ENCODE measurements around the gene KRT84. TPM values are rescaled to one million over a fixed set of nuclear protein-coding genes. Genes with fewer than 3 reads are reported as not detected.

Gene KRT84
- total and polyA plus RNA-seq, 4 donors = not detected

DNA sequence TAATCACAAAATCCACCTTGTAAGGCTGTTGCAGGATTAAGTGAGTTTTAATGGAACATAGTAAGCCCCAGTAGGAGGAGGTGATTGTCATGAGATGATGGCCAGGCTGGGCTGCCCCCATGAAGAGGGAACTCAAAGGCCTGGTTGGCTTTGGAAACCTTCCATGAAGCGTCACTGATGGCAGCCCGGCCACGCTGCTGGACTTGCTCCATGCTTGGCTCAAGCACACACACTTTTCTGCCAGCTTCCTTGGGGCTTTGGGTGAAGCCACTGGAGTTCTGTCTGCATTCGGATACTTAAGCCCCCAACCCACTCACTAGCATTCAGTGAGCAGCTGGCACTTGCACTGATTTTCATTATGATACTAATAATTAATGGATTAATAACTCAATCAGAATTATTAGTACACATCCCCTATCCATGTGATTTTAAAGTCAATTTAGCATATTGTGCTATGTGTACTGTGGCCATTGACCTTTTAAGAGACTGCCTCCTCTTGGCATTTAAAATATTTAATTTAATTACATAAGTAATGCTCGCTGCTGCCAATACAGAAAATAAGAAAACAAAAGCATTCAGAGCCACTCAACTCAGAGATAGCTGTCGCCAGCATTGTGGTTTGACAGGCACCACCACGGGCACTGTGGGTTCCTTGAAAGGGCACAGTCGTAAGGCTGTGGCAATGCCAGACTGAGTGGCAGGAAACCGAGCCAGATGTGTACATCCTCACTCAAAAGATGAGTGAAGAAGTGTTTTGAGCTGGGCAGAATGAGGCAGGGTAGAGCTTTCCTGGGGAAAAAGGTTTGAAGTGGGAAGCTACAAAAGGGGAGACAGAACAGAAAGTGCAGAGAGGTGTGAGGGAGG is 34.0 kb downstream of the KRT84 start:
- no peak for ATAC-seq (ENCODE audit: insufficient read depth, low FRiP score)
- H3K9ac ChIP-seq (ENCODE audit: insufficient read depth in 1 of 2, low read length in 2 of 2) = no peak overlapping the region
- no peaks in the 10 kb centered on the region for H3K36me3 ChIP-seq (ENCODE audit: control insufficient read depth in 4 of 4, insufficient read depth in 4 of 4, low read length in 4 of 4)
- H3K27me3 ChIP-seq (ENCODE audit: control insufficient read depth in 3 of 3, insufficient read depth in 3 of 3, low read length in 2 of 3) = peaks cover 0 to 2% (median 0%) of the 10 kb centered on the region in 3 donors
- no peak overlapping the region for H3K27ac ChIP-seq (ENCODE audit: low read depth in 1 of 2, low read length in 1 of 2)
- peaks cover 0 to 2% (median 0%) of the 10 kb centered on the region in 4 donors for H3K9me3 ChIP-seq (ENCODE audit: control insufficient read depth in 4 of 4, insufficient read depth in 3 of 4, low read length in 3 of 4)
- no peak for DNase-seq
- WGBS, 2 donors = 34 to 43% methylated on average over 9 of the region's 9 CpGs
- no peak overlapping the region for H3K4me3 ChIP-seq
- no peak for TF ChIP-seq CTCF (IDR thresholded peaks at IDR 0.05; ENCODE audit: control extremely low read depth, extremely low read depth)
- peaks cover 0 to 13% (median 0%) of the 10 kb centered on the region in 5 donors for H3K4me1 ChIP-seq (ENCODE audit: control insufficient read depth in 5 of 5, insufficient read depth in 5 of 5, low read length in 5 of 5)

DNA sequence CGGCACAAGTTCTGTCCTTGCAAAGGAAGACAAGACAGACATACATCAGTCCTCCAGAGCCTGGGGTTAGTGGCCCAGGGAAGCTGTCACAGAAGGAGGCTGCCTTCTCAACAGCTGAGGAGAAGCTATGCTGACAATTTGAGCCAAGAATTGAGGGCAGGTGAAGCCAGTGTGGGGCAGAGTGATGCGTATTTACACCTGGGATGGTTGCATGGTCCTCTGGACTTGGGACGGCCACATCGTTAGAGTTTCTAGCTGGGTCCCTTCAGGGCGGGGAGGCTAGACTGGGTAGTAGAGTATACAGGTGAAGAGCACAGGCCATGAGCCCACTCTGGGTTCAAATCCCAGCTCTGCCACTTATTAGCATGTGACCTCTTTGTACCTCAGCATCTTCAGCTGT is 34.7 kb downstream of the KRT84 start:
- no peak for ATAC-seq (ENCODE audit: insufficient read depth, low FRiP score)
- H3K27ac ChIP-seq (ENCODE audit: low read depth in 1 of 2, low read length in 1 of 2) = no peak overlapping the region
- no peak for TF ChIP-seq CTCF (IDR thresholded peaks at IDR 0.05; ENCODE audit: control extremely low read depth, extremely low read depth)

DNA sequence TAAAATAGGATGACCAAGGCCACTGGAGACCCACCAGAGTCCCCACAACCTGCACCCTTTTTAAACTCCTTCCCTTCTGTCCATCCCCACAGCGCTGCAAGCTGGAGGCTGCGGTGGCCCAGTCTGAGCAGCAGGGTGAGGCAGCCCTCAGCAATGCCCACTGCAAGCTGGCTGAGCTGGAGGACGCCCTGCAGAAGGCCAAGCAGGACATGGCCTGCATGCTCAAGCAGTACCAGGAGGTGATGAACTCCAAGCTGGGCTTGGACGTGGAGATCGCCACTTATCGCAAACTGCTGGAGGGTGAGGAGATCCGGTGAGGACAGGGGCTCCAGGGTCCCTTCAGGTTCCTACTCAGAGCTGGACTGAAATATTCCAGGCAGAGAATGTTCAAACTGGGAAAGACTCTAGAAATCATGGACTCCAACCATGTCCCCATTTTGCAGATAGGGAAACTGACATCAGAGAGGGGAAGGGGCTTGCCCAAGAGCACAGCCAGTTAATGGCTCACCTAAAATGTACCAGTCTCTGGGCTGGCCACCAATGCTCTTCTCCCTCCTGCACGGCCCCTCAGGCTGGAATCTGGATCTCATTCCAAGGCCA is 35.3 kb downstream of the KRT84 start:
- no peaks in the 10 kb centered on the region for H3K36me3 ChIP-seq (ENCODE audit: control insufficient read depth in 4 of 4, insufficient read depth in 4 of 4, low read length in 4 of 4)
- no peak overlapping the region for H3K9ac ChIP-seq (ENCODE audit: insufficient read depth in 1 of 2, low read length in 2 of 2)
- no peak overlapping the region for H3K27ac ChIP-seq (ENCODE audit: low read depth in 1 of 2, low read length in 1 of 2)
- ATAC-seq (ENCODE audit: insufficient read depth, low FRiP score) = no peak
- H3K4me1 ChIP-seq (ENCODE audit: control insufficient read depth in 5 of 5, insufficient read depth in 5 of 5, low read length in 5 of 5) = peaks cover 0 to 13% (median 0%) of the 10 kb centered on the region in 5 donors
- peaks cover 0 to 2% (median 0%) of the 10 kb centered on the region in 4 donors for H3K9me3 ChIP-seq (ENCODE audit: control insufficient read depth in 4 of 4, insufficient read depth in 3 of 4, low read length in 3 of 4)
- WGBS, 2 donors = 94 to 95% methylated on average over 8 of the region's 8 CpGs
- no peak for TF ChIP-seq CTCF (IDR thresholded peaks at IDR 0.05; ENCODE audit: control extremely low read depth, extremely low read depth)
- H3K27me3 ChIP-seq (ENCODE audit: control insufficient read depth in 3 of 3, insufficient read depth in 3 of 3, low read length in 2 of 3) = no peaks in the 10 kb centered on the region
- H3K4me3 ChIP-seq = no peak overlapping the region
- no peak for DNase-seq

More for the DNA sequence above, 34.7 kb downstream of the KRT84 start:
- H3K27me3 ChIP-seq (ENCODE audit: control insufficient read depth in 3 of 3, insufficient read depth in 3 of 3, low read length in 2 of 3) = no peaks in the 10 kb centered on the region
- no peaks in the 10 kb centered on the region for H3K36me3 ChIP-seq (ENCODE audit: control insufficient read depth in 4 of 4, insufficient read depth in 4 of 4, low read length in 4 of 4)
- no peak for DNase-seq
- H3K4me1 ChIP-seq (ENCODE audit: control insufficient read depth in 5 of 5, insufficient read depth in 5 of 5, low read length in 5 of 5) = peaks cover 0 to 13% (median 0%) of the 10 kb centered on the region in 5 donors
- peaks cover 0 to 2% (median 0%) of the 10 kb centered on the region in 4 donors for H3K9me3 ChIP-seq (ENCODE audit: control insufficient read depth in 4 of 4, insufficient read depth in 3 of 4, low read length in 3 of 4)
- H3K4me3 ChIP-seq = no peak overlapping the region
- H3K9ac ChIP-seq (ENCODE audit: insufficient read depth in 1 of 2, low read length in 2 of 2) = no peak overlapping the region
- 92 to 94% methylated on average over 5 of the region's 5 CpGs for WGBS, 2 donors
